ENCODE data around the gene PNPLA2.

The PNPLA2 gene

GRCh38 chr11:841981-842369 lies 23.3 kb downstream of the PNPLA2 start:
- no peak for DNase-seq (ENCODE audit: low spot score)
- Mint-ChIP-seq H3K4me3 (peak overlapping the region; percentile 90), H3K27ac (peak overlapping the region; percentile 85), H3K4me1 (ENCODE audit: low read depth) (peaks cover 10% of the 10 kb centered on the region), H3K36me3 (ENCODE audit: low read depth) (peaks cover 13% of the 10 kb centered on the region), H3K27me3 (ENCODE audit: low read depth) (no peaks in the 10 kb centered on the region), H3K9me3 (no peaks in the 10 kb centered on the region)

DNA sequence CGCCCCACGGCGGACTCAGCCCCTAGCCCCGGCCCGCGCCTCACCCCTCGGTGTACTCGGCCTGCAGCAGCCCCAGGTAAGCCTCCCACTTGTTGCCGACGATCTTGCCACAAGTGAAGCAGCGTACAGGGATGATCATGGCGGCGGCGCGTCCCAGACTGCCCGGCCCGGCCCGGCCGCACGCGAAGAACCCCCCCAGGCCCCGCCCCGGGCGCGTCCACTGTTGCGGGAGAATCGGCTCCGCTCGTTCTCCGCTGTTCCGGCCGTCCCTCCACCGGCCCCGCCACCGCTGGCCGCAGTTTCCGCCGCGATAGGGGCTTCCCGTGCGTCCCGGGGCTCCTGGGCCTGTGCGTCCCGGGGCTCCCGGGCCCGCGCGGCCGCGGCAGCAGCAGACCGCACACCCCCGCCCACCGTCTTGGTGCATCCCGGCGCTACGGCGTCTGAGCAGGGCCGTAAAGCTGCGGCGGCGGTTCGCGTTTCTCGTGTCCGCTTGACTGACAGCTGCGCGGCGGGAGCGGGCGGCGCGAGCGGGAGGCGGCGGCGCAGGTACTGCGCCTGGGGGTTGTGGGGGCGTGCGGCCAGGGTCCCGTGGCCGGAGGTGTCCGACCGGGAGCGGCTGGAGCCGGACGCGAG lies 23.8 kb downstream of the PNPLA2 start, which contains the start of the genes POLR2L and TSPAN4:
Gene POLR2L, minus strand, starts transcription at position 160 of the 633 bp plus-strand sequence. Its CDS starts 21 bp downstream, at position 139.
Gene TSPAN4, plus strand, starts transcription at position 483 of the 633 bp plus-strand sequence. CDS start 7,453 bp downstream, outside the sequence.
- H3K9me3 Mint-ChIP-seq, result no peaks in the 10 kb centered on the region
- no peaks in the 10 kb centered on the region for H3K27me3 Mint-ChIP-seq (ENCODE audit: low read depth)
- H3K4me1 Mint-ChIP-seq (ENCODE audit: low read depth), result peaks cover 10% of the 10 kb centered on the region

DNA sequence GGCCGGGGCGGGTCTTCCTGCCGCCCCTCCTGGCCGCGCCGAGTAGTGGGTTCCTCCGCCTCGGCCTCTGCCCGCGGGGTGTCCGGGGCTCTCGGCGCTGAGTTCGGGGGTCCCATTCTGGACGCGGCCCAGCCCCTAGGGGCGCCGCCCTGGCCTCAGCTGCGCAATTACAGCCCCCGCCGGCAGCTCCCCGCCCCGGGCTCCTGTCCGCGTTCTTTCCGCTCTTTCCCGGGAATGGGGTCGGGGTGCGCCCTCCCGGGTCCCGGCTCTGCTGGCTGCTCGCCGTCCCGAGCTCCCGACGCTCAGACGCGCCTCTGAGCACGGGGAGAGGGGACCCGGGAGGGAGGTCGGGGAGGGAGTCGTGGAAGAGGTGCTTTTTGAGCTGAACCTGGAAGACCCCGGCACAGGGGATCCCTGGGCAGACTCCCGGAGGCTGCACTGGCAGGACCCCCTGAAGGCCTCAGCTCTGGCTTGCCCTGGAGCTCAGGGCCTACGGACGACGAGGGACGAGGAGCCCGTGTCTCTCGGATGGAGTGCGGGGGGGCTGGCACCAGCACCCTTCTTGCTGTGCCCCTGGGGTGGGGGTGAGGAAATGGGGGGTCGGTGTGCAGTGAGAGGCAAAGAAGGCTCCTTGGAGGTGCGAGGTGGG lies 24.5 kb downstream of the PNPLA2 start:
- Mint-ChIP-seq H3K4me3 (peak overlapping the region; percentile 73), H3K4me1 (ENCODE audit: low read depth) (peaks cover 10% of the 10 kb centered on the region), H3K27ac (no peak overlapping the region), H3K36me3 (ENCODE audit: low read depth) (peaks cover 10% of the 10 kb centered on the region), H3K9me3 (no peaks in the 10 kb centered on the region), H3K27me3 (ENCODE audit: low read depth) (no peaks in the 10 kb centered on the region)
- no peak for DNase-seq (ENCODE audit: low spot score)

More for the DNA sequence above, 23.8 kb downstream of the PNPLA2 start, which contains the start of the genes POLR2L and TSPAN4:
- H3K27ac Mint-ChIP-seq, result peak within 1 kb of the TSS; percentile 85
- DNase-seq (ENCODE audit: low spot score), result peak; percentile 87
- peaks cover 11% of the 10 kb centered on the region for H3K36me3 Mint-ChIP-seq (ENCODE audit: low read depth)
- peak within 1 kb of the TSS; percentile 90 for H3K4me3 Mint-ChIP-seq

DNA sequence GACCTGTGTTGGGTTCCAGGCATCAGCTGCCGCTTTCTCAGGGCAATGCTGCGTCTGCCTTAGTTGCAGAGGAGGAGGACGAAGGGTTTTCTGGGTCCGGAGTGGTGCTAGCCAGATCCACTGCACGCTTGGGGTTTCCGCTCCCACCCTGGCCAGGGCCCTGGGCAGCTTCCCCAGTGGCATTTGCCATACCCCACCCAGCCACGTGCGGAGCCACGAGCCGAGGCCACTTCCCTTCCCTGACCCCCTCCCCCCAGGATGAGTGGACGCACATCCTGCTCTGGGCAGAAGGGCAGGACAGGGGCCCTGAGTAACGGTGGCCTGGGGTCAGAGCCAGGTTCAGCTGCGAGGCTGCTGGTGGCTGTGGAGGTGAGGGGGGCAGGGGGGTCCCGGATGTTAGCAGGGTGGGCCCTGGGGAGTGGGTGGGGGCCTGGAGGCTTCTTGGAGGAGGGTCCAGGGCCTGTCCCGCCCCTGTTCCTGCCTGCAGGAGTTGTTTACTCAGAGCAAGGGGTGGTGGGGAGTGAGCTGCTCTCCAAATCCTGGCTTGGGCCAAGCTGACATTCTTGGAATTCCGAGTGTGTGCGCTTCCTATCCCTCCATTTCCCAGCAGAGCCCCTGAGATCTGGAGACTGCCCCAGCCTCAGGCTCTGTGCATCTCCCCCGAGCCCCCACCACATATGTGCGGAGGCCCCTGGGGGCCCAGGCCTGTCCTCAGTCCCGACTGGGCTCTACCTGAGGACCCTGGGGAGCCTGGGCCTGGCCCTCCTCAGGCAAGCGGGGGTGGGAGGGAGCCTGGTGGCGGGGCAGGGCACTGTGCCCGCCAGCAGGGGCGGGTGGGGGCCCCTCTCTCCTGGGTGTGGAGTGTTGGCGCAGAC lies 25.3 kb downstream of the PNPLA2 start:
- Mint-ChIP-seq H3K27ac (no peak overlapping the region), H3K36me3 (ENCODE audit: low read depth) (peaks cover 5% of the 10 kb centered on the region), H3K4me1 (ENCODE audit: low read depth) (peaks cover 10% of the 10 kb centered on the region), H3K27me3 (ENCODE audit: low read depth) (peaks cover 5% of the 10 kb centered on the region), H3K4me3 (peak overlapping the region; percentile 73), H3K9me3 (no peaks in the 10 kb centered on the region)
- no peak for DNase-seq (ENCODE audit: low spot score)

- Mint-ChIP-seq H3K27ac (no peak overlapping the region), H3K4me1 (ENCODE audit: low read depth) (peaks cover 10% of the 10 kb centered on the region), H3K27me3 (ENCODE audit: low read depth) (peaks cover 8% of the 10 kb centered on the region), H3K36me3 (ENCODE audit: low read depth) (peaks cover 4% of the 10 kb centered on the region), H3K4me3 (no peak overlapping the region), H3K9me3 (no peaks in the 10 kb centered on the region)
- no peak for DNase-seq (ENCODE audit: low spot score)
These were observed 26.3 kb downstream of the PNPLA2 start for GRCh38 chr11:844693-845644.

DNA sequence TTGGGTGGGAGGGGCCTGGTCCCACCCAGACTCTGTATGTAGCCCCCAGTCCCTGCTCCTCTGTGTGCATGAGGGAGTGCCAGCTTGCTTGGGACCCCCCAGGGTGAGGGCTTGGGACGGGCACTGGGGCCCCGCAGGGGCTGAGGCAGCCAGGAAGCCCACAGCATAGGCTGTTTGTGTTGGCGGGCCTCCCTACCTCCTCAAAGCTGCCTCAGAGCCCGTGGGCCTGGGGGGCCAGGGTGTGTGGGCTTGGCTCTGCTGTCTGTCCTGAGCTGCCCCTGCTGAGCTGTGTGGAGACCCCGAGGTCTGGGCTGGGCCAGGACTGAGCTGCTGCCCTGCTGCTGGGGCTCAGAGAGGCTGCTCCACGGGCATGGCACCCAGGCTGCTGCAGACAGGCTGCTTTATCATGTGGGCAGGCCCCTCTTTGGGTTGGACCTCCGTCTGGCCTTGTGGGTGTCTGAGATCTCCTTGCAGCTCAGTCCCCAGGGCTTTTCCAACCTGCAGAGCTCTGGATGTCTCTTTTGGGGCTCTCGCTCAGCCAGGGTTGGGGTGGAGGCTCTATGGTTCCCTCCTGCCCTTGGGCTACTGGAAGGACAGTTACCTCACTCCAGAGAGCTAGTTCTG lies 27.3 kb downstream of the PNPLA2 start:
- H3K9me3 Mint-ChIP-seq, result no peaks in the 10 kb centered on the region
- H3K4me1 Mint-ChIP-seq (ENCODE audit: low read depth), result peaks cover 4% of the 10 kb centered on the region

DNA sequence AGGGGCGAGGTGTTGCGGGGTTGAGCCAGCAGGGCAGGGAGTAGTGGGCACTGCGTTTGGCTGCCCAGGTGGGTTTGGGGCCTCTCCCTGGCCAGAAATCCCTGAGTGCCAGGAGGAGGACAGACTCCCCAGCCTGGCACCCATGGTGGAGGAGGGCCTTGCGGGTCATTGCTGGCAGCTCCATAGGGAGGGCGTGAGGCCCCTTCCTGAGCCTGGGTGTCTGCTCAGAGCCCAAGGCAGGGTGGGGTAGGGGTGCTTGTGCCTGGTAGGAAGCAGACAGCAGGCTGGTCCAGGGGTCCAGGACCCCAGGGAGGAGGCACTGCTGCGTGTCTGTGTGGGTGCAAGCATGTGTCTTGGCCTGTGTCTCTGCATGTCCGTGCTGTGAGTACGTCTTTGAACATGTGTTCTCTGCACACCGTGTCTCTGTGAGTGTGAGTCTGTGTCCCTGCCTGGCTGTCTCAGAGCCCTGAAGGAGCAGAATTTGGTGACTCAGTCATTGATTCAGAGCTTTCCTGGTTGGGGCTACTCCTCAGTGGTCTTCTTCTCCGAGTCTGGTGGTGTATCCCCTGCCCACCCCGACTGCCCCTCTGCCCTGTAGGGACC lies 27.9 kb downstream of the PNPLA2 start:
- DNase-seq (ENCODE audit: low spot score), result no peak
- Mint-ChIP-seq H3K36me3 (ENCODE audit: low read depth) (no peaks in the 10 kb centered on the region), H3K27ac (no peak overlapping the region), H3K4me1 (ENCODE audit: low read depth) (peaks cover 4% of the 10 kb centered on the region), H3K4me3 (no peak overlapping the region), H3K27me3 (ENCODE audit: low read depth) (peaks cover 8% of the 10 kb centered on the region), H3K9me3 (no peaks in the 10 kb centered on the region)

More for the DNA sequence above, 27.3 kb downstream of the PNPLA2 start:
- H3K36me3 Mint-ChIP-seq (ENCODE audit: low read depth), result no peaks in the 10 kb centered on the region
- DNase-seq (ENCODE audit: low spot score), result no peak
- no peak overlapping the region for H3K4me3 Mint-ChIP-seq
- H3K27me3 Mint-ChIP-seq (ENCODE audit: low read depth), result peaks cover 8% of the 10 kb centered on the region
- H3K27ac Mint-ChIP-seq, result no peak overlapping the region

DNA sequence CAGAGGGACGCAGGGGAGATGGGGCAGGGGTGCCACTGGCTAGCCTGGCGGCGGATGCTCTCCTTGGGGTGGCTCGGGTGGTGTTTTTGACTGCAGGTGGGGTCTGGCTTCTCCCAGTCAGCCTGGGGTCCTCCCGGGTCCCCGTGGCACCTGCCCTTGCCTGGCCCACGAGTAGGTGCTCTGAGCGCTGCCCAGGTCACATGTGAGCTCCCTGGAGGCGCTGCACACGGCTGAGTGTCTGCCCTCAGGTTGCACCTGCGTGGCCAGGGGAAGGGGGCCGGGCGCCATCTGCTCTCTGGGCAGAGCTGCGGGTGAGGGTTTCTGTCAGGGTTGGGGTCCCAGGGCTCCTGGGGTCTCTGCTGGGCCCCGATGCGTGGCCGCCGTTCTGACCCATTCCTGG lies 29.2 kb downstream of the PNPLA2 start:
- DNase-seq (ENCODE audit: low spot score), result no peak
- Mint-ChIP-seq H3K27ac (no peak overlapping the region), H3K36me3 (ENCODE audit: low read depth) (no peaks in the 10 kb centered on the region), H3K9me3 (no peaks in the 10 kb centered on the region), H3K27me3 (ENCODE audit: low read depth) (peaks cover 8% of the 10 kb centered on the region), H3K4me3 (no peak overlapping the region), H3K4me1 (ENCODE audit: low read depth) (peaks cover 4% of the 10 kb centered on the region)

GRCh38 chr11:848380-848931 lies 29.7 kb downstream of the PNPLA2 start:
- H3K36me3 Mint-ChIP-seq (ENCODE audit: low read depth), result no peaks in the 10 kb centered on the region
- peak overlapping the region; percentile 55 for H3K4me3 Mint-ChIP-seq
- DNase-seq (ENCODE audit: low spot score), result peak; percentile 52
- no peak overlapping the region for H3K27ac Mint-ChIP-seq
- no peaks in the 10 kb centered on the region for H3K9me3 Mint-ChIP-seq
- H3K4me1 Mint-ChIP-seq (ENCODE audit: low read depth), result peaks cover 4% of the 10 kb centered on the region
- H3K27me3 Mint-ChIP-seq (ENCODE audit: low read depth), result peaks cover 8% of the 10 kb centered on the region

DNA sequence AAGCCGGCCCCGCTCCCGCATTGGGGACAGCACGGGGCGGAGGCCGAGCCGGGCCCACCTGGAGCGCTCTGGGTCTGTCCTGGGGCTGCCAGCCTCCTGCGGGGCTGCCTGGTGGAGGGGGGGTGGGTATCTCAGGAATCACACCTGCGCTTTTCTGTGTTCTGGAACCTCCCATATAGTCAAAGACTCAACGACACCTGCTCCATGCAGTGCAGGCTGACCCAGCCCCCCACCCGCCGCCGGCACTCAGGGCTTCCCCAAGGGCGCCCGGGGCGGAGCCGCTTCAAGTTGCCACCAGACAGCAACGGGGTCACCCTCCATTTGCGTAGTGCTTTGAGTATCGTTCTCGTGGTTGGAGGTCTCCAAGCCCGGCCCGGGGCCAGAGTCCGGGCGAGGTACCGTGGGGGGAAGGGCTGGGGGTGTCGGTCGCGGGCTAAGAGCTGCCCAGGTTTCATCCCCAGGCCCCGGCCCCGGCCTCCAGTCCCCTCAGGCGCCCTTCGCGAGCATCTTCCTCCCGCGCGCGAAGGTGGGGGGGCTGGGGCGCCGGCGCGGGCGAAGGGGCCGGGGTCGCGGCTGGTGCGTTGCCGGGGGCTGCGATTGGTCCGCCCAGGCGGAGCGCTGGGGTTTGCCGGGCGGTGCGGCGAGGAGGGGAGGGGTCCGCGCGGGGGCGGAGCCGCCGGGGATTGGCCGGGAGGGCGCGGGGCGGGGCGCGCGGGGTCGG lies 30.6 kb downstream of the PNPLA2 start:
- H3K36me3 Mint-ChIP-seq (ENCODE audit: low read depth), result no peaks in the 10 kb centered on the region
- H3K27ac Mint-ChIP-seq, result no peak overlapping the region
- no peak for DNase-seq (ENCODE audit: low spot score)
- H3K27me3 Mint-ChIP-seq (ENCODE audit: low read depth), result peaks cover 8% of the 10 kb centered on the region
- peak overlapping the region; percentile 64 for H3K4me3 Mint-ChIP-seq
- H3K4me1 Mint-ChIP-seq (ENCODE audit: low read depth), result no peaks in the 10 kb centered on the region
- H3K9me3 Mint-ChIP-seq, result no peaks in the 10 kb centered on the region

DNA sequence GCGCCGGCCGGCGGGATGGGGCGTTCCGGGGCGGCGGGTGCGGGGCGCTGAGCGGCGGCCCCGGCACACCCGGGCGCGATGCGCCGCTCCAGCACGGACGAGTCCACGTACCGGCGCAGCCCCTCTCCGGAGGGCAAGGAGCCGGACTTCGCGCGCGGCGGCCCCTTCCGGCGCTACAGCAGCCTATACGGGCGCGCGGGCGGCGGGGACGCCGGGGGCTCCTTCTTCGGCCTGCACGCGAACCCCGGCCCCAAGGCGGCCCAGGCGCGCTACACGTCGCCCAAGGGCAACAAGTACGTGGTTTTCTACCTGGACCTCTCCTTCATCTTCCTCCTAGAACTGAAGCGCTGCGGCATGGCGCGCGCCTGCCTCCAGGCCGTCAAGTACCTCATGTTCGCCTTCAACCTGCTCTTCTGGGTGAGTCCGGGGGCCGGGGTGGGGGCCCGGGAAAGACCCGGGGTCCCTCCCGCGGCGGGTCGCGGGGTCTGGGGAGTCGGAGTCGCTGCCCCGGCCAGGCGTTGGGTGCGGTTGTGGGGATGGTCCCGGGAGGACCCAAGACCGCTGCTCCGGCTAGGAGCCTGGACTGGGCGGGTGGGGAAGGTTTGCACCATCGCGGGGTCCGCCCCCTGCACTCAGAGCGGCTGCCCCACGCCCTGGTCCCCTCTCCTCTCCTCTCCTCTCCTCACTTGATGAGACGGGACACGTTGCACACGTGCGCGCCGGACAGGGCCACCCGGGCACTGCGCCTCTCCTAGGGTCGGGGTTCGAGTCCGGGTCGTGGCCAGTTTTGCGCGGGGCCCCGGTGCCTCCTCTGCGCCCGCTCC lies 31.4 kb downstream of the PNPLA2 start:
- no peaks in the 10 kb centered on the region for H3K36me3 Mint-ChIP-seq (ENCODE audit: low read depth)
- no peaks in the 10 kb centered on the region for H3K9me3 Mint-ChIP-seq
- no peak overlapping the region for H3K4me3 Mint-ChIP-seq
- no peak for DNase-seq (ENCODE audit: low spot score)
- H3K4me1 Mint-ChIP-seq (ENCODE audit: low read depth), result no peaks in the 10 kb centered on the region
- H3K27me3 Mint-ChIP-seq (ENCODE audit: low read depth), result peaks cover 8% of the 10 kb centered on the region
- no peak overlapping the region for H3K27ac Mint-ChIP-seq

Data from T-helper 2 cell treated with Interferon-gamma antibody and Interleukin-4, amounts not matched to agents 5 μg/mL and 100 μg/mL, for 36 hours (primary cell).